VCaP (cell line): ENCODE measurements around the gene AFF1.
A peak's percentile ranks its signal among the peaks of the same experiment; 100 is the strongest.

Source experiments
- H3K27ac ChIP-seq: fragments of 450-650 bp; 2 replicates; pipeline ENCODE4 v1.5.1; 2017
- TF ChIP-seq, protein P1 (sequence below): fragments of 450-650 bp; conservative IDR thresholded peaks from 2 replicates; pipeline ENCODE4 v1.5.1; 2017; ENCODE audit warnings: mild to moderate bottlenecking, moderate library complexity

Gene AFF1

DNA sequence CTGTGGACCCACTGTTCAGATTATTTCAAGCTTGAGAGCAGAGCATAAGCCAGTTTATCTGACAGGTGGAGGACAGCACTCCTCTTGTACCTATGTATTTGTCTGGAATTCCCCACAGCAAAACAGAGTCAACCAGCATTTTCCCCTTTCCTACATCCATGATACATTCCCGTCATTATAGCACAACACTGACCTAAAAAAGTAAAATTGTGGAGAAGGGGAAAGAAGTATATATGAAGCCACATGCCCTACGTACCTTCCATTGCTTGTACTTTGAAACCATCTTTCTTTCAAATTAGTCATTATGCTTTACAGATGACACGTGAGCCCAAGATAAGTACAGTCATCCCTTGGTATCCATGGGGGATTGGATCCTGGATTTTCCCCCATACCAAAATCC is 212.3 kb downstream of the AFF1 start:
- TF ChIP-seq, protein P1, sequence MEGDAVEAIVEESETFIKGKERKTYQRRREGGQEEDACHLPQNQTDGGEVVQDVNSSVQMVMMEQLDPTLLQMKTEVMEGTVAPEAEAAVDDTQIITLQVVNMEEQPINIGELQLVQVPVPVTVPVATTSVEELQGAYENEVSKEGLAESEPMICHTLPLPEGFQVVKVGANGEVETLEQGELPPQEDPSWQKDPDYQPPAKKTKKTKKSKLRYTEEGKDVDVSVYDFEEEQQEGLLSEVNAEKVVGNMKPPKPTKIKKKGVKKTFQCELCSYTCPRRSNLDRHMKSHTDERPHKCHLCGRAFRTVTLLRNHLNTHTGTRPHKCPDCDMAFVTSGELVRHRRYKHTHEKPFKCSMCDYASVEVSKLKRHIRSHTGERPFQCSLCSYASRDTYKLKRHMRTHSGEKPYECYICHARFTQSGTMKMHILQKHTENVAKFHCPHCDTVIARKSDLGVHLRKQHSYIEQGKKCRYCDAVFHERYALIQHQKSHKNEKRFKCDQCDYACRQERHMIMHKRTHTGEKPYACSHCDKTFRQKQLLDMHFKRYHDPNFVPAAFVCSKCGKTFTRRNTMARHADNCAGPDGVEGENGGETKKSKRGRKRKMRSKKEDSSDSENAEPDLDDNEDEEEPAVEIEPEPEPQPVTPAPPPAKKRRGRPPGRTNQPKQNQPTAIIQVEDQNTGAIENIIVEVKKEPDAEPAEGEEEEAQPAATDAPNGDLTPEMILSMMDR: no peak
- peak overlapping the region; percentile 3; the same call in 1 of the 2 replicates for H3K27ac ChIP-seq

DNA sequence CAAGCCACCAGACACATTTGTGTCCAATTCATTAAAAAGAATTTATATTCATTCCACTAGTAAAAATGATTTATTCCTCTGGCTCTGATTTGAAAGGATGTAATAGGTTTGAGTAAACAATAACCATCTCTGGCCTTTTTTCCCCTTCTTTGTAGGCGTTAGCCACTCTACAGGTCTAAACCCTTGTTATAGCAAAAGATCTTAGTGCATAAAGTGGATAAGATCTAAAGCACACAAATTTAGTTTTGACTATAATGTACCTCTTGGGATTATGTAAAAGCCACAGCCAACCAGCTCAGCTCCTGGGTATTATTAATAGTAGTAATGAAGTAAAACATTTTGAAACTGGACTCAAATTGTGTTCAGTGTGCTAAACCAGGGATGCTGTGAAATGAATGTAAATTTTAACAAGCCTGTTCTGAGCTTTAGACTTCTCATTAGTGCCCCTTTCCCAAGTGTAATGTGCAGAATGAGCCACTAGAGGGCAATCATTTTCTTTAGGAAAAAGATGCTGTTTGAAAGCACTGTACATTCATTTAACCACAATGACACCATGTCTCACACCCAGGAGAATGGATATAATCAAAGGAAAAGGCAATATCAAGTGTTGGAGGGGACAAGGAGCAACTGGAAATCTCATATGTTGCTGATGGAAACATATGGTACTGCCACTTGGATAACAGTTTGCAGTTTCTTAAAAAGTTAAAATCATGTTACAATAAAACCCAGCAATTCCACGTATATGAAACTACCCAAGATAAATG is 215.9 kb downstream of the AFF1 start:
- TF ChIP-seq, protein P1: peak; percentile 94
- H3K27ac ChIP-seq: peak overlapping the region; percentile 70

DNA sequence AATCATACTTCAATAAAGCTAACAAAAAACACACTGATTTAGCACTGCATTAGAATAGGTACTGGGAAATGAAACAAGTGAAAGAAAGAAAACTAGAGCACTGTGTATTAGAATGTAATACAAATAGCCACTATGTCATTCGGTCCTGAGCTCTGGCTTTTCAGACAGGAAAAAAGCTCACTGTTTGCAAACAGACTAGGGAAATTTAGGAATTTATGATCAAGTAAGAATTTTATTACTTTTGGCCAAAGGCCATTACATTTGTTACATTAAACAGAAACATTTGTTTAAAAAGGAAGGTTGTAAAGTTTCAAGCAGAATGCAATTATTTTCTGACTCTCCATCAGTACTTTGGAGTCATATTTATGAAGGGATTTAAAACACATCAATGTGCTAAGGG is 216.9 kb downstream of the AFF1 start:
- H3K27ac ChIP-seq: peak overlapping the region; percentile 70
- TF ChIP-seq, protein P1: no peak

DNA sequence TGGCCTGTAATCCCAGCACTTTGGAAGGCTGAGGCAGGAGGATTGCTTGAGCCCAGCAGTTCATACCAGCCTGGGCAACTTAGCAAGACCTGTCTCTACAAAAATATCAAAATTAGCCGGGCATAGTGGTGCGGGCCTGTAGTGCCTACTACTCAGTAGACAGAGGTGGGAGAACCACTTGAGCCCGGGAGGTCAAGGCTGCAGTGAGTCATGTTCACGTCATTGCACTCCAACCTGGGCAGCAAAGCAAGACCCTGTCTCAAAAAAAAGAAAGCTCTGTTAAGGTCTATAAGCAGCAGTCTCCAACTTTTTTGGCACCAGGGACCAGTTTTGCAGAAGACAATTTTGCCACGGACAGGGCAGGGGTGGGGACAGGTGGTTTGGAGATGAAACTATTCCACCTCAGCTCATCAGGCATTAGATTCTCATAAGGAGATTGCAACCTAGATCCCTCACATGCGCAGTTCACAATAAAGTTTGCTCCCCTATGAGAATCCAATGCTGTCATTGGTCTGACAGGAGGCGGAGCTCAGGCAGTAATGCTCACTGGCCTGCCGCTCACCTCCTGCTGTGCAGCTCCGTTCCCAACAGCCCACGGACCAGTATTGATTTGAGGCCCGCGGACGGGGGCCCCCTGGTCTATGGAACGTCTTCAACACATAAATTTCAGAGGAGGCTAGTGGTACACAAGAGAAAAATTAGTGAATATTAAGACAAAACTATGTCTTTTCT is 217.7 kb downstream of the AFF1 start:
- peak overlapping the region; percentile 70 for H3K27ac ChIP-seq
- TF ChIP-seq, protein P1: no peak

DNA sequence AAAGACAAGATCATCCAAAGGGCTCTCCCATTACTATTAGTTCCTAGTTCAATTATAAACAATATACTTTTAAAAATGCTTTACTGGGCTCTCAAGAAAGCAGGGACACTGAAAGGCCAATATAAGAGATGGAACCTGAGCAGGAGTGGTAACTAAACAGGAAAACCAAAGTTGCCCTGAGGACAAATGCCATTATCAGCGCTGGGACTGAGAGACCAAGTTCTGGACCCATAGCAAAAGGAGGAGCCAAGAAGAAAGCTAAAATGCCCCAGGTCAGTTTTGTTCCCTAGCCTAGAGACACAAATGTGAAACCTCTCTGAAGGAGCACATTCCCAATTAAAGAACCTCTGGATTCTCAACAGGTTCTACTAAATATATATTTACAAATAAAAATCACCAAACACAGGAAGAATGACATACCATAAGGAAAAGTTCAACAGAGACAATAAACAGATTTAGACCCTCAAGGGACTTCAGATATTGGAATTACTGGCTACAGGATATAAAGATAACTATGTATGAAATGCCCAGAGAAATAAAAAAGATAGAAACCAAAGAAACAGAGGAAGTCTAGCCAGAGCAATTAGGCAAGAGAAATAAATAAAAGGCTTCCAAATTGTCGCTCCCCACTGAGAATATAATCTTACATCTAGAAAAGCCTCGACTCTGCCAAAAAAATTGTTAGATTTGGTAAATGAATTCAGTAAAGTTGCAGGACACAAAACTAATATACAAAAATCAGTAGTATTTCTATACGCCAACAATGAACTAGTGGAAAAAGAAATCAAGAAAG is 218.5 kb downstream of the AFF1 start:
- peak overlapping the region; percentile 70 for H3K27ac ChIP-seq

DNA sequence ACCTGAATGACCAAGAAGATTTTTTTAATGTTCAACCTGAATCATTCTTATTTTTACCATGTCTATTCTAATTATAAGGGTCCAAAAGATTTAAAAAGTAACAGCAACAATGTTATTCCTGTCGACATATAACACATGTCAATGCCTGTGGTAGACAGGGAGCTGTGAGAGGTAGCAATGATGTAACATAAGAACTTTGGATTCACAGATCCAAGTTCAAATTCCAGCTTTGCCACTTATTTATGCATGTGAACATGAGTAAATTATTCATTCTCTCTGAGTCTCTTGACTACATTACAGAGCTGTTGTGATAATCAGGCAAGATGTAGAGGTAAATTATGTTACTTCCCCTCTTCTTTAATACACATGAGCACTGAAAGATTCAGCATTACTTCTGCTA is 231.1 kb downstream of the AFF1 start:
- TF ChIP-seq, protein P1: no peak
- no peak overlapping the region for H3K27ac ChIP-seq

More for the DNA sequence above, 218.5 kb downstream of the AFF1 start:
- TF ChIP-seq, protein P1: no peak
